Measurements from ENCODE around the gene RTCA. TPM values are rescaled to one million over a fixed set of nuclear protein-coding genes. Genes with fewer than 3 reads are reported as not detected.
A peak's percentile ranks its signal among the peaks of the same experiment; 100 is the strongest.
"Not testable (repeated sequence)": the region's sequence is repeated elsewhere in the genome, so short reads cannot be mapped to it uniquely, and the experiment has no call there.

The RTCA gene
- polyA plus RNA-seq, 2 of the 4 experiments (the other 2 are of a cell fraction) = 23.8 to 39.5 TPM

GRCh38 chr1:100323419-100324106 is 57.5 kb downstream of the RTCA start:
- Histone ChIP-seq H3K4me3 (no peak overlapping the region), H3K4me2 (peak overlapping the region; percentile 43), H3K9me3 (no peaks in the 10 kb centered on the region), H3K4me1 (peaks cover 18% of the 10 kb centered on the region), H3K27ac (peak overlapping the region; percentile 59 to 70)
- TF ChIP-seq HOXA7 (CRISPR knock-in tag; IDR thresholded peaks at IDR 0.05) (no peak), HMGXB4 (CRISPR knock-in tag; IDR thresholded peaks at IDR 0.05; ENCODE audit: borderline replicate concordance) (no peak), POLR2AphosphoS2 (conservative IDR thresholded peaks at IDR 0.05; ENCODE audit: low read length) (no peak), MAZ (IDR thresholded peaks at IDR 0.05; ENCODE audit: borderline replicate concordance, low read depth, low read length) (no peak), FOSL2 (IDR thresholded peaks at IDR 0.05) (no peak), FOSL2 (CRISPR knock-in tag; IDR thresholded peaks at IDR 0.05) (no peak), SREBF2 (IDR thresholded peaks at IDR 0.05) (no peak), JUN (IDR thresholded peaks at IDR 0.05) (no peak)
- DNase-seq (ENCODE audit: low read depth in 1 of 2, low spot score in 1 of 2) (no peak), ATAC-seq (no peak; a peak in 1 of 6 replicates), FAIRE-seq (no peak)
- ChIA-PET POLR2A (interaction anchor here (0.5 kb wide), 1 partner anchor 28 kb away, joined by 3 read pairs; no protein-coding TSS in a partner anchor), CTCF (no interaction called here)
- 87% methylated on average over 6 of the region's 6 CpGs for WGBS (ENCODE audit: missing lambda C conversion rate)

GRCh38 chr1:100325415-100326324 is 59.7 kb downstream of the RTCA start:
- H3K9me3 ChIP-seq = no peaks in the 10 kb centered on the region
- FAIRE-seq (no peak), ATAC-seq (no peak), DNase-seq (ENCODE audit: low read depth in 1 of 2, low spot score in 1 of 2) (no peak)
- no peak overlapping the region for H3K27ac ChIP-seq
- TF ChIP-seq RCOR1 (IDR thresholded peaks at IDR 0.05; ENCODE audit: low read depth, low read length) (no peak), PHF8 (IDR thresholded peaks at IDR 0.05; ENCODE audit: borderline replicate concordance, low read depth) (no peak), RARB (CRISPR knock-in tag; IDR thresholded peaks at IDR 0.05) (no peak), MYC (IDR thresholded peaks at IDR 0.05; ENCODE audit: borderline replicate concordance, low read length) (no peak), USF2 (IDR thresholded peaks at IDR 0.05) (no peak)
- CTCF ChIA-PET = no interaction called here
- peaks cover 18% of the 10 kb centered on the region for H3K4me1 ChIP-seq
- POLR2A ChIA-PET = no interaction called here
- no peak overlapping the region for H3K4me3 ChIP-seq
- H3K4me2 ChIP-seq = no peak overlapping the region
- WGBS (ENCODE audit: missing lambda C conversion rate) = 63% methylated on average over 7 of the region's 7 CpGs

- CTCF ChIA-PET; H3K27ac ChIP-seq; POLR2A ChIA-PET; H3K9me3 ChIP-seq; ATAC-seq; H3K4me3 ChIP-seq; H3K4me2 ChIP-seq; DNase-seq (ENCODE audit: low read depth in 1 of 2, low spot score in 1 of 2); FAIRE-seq: not testable (repeated sequence)
- 86% methylated on average over 1 of the region's 1 CpG for WGBS (ENCODE audit: missing lambda C conversion rate)
- H3K4me1 ChIP-seq = peaks cover 18% of the 10 kb centered on the region
These were observed 60.3 kb downstream of the RTCA start for GRCh38 chr1:100326325-100326670.

- H3K4me3 ChIP-seq = no peak overlapping the region
- FAIRE-seq = no peak
- H3K4me1 ChIP-seq = peaks cover 6% of the 10 kb centered on the region
- H3K9me3 ChIP-seq = no peaks in the 10 kb centered on the region
- 61% methylated on average over 1 of the region's 1 CpG for WGBS (ENCODE audit: missing lambda C conversion rate)
- ChIA-PET POLR2A (no interaction called here), CTCF (no interaction called here)
- no peak for ATAC-seq
- no peak overlapping the region for H3K4me2 ChIP-seq
- no peak for DNase-seq (ENCODE audit: low read depth in 1 of 2, low spot score in 1 of 2)
- no peak overlapping the region for H3K27ac ChIP-seq
- no peak for TF ChIP-seq REST (IDR thresholded peaks at IDR 0.05)
- TF ChIP-seq NPAS2 (CRISPR knock-in tag; IDR thresholded peaks at IDR 0.05; ENCODE audit: borderline replicate concordance) = no peak
- no peak for TF ChIP-seq ZNF302 (CRISPR knock-in tag; IDR thresholded peaks at IDR 0.05)
- no peak for TF ChIP-seq KDM1A (IDR thresholded peaks at IDR 0.05; ENCODE audit: low read depth)
- TF ChIP-seq BHLHE40 (IDR thresholded peaks at IDR 0.05; ENCODE audit: low read depth, low read length) = no peak
- TF ChIP-seq CEBPB (IDR thresholded peaks at IDR 0.05) = no peak
- TF ChIP-seq JUN (IDR thresholded peaks at IDR 0.05) = no peak
- TF ChIP-seq CHD2 (IDR thresholded peaks at IDR 0.05; ENCODE audit: low read length, partially characterized antibody) = no peak
- no peak for TF ChIP-seq TFCP2L1 (CRISPR knock-in tag; IDR thresholded peaks at IDR 0.05)
- TF ChIP-seq HDAC2 (IDR thresholded peaks at IDR 0.05) = no peak
- TF ChIP-seq MAX (IDR thresholded peaks at IDR 0.05) = no peak
These were observed 62.1 kb downstream of the RTCA start for GRCh38 chr1:100328133-100328532.

All from A549 (cell line).